NCI-H2227 (cell line): ENCODE data around the gene SCAPER.
"Not testable (repeated sequence)": the region's sequence is repeated elsewhere in the genome, so short reads cannot be mapped to it uniquely, and the experiment has no call there.

Experiments used
- DNase-seq: peaks from one replicate; lab custom pipeline; 2025; ENCODE audit not compliant: unreplicated experiment; lab: John Stamatoyannopoulos, UW

The SCAPER gene

GRCh38 chr15:76577879-76578512 is 327.1 kb downstream of the SCAPER start:
- no peak for DNase-seq

DNA sequence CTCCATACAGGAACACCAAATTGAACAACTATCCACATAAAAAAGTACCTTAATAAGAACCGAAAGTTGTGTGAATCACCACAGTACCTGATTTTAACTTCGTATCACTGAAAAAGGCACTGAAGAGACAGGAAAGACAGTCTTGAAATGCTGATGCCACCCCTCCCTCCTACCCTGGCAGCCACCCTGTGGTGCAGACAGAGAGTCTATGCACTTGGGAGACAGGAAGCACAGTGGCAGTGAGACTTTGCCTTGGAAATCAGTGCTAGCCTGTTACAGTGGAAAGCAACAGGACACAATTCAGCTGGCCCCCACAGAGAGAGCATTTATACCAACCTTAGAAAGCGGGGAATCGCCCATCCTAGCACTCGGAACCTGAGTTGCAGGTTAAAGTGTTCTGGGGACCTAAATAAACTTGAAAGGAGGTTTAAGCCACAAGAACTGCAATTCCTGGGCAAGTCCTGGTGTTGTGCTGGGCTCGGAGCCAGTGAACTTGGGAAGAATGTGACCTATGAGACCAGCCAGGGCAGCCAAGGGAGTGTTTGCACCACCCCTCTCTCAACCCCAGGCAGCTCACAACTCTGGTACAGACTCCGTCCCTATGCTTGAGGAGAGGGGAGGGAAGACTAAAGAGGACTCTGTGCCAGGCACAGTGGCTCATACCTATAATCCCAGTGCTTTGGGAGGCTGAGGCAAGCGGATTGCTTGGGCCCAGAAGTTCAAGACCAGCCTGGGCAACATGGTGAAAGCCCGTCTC is 328.4 kb downstream of the SCAPER start:
- DNase-seq: no peak

DNA sequence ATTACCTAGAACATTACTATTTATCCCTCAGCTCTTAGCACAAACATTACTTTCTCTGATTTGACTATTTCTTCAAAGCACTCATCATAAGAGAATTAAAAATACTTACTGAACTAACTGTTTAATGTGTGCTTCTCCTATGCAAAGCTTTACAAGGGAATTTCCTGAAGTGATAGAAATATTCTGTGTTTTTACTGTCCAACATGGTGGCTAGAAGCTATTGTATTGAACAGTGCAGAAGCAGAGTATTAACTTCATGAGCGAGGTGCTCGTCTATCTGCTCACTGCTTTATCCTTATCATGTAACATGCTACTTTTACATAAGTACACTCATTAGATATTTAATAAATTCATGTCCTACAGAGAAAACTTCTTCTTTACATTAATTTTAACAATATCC is 329.5 kb downstream of the SCAPER start:
- DNase-seq: no peak

DNA sequence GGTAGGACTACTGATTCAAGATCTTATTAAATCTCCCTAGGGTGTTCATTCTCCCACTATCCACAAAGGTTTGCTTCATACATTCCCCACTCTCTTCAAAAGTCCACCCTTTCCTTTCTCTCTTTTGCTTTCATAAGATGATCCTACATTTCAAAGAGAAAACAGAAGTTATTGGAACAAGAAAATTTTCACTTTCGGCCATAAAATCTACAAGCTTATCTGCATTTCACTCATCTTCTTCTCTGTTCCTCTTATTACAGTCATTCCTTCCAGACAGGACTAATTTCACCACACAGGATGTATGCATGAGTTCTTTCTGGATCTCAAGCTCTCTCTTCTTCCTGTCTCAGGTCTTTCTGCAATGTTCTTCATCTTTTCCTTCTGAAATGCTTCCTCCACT is 329.9 kb downstream of the SCAPER start:
- no peak for DNase-seq

GRCh38 chr15:76572983-76573314 is 332.2 kb downstream of the SCAPER start:
- no peak for DNase-seq

- no peak for DNase-seq
Measured at GRCh38 chr15:76566276-76566675, 338.9 kb downstream of the SCAPER start.

DNA sequence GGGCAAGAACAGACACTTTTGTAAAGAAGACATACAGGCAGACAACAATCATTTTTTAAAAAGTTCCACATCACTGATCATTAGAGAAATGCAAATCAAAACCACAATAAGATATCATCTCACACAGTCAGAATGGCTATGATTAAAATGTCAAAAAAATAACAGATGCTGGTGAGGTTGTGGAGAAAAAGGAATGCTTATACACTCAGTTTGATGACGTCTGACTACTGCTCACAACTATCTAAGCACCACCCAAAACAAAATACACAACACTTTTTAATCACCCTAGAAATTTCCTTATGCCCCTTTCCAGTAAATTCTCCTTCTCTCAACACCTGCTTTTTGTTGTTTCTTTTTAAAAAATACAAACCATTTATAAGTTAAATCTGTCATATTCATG is 339.8 kb downstream of the SCAPER start:
- DNase-seq: no peak

DNA sequence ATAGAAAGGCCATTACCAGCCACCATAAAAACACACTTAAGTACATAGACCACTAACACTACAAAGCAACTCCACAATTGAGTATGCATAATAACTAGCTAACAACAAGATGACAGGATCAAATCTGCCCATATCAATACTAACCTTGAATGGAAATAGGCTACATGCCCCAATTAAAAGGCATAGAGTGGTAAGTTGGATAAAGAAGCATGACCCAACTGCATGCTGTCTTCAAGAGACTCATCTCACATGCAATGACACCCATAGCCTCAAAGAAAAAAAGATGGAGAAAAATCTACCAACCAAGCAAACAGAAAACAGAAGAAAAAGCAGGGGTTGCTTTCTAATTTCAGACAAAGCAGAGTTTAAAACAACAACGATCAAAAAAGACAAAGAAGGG is 349.9 kb downstream of the SCAPER start:
- no peak for DNase-seq

DNA sequence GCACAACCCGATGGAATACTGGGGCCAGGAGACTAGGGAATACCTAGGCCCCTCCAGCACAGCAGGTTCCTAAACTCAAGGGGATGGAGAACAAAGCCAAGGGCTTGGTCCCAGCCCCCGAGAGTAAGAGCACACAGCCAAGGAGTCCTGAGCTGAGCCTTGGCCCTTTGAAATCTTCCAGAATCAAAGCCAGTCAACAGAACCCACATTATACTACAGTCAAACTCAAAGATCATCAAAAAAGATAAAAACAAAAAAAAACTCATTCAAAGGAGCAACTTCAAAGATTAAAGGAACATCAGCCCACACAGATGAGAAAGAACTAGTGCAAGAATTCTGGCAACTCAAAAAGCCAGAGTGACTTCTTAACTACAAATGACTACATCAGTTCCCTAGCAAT is 351.6 kb downstream of the SCAPER start:
- DNase-seq: no peak

- DNase-seq: no peak
Measured at GRCh38 chr15:76553102-76553501, 352.0 kb downstream of the SCAPER start.

DNA sequence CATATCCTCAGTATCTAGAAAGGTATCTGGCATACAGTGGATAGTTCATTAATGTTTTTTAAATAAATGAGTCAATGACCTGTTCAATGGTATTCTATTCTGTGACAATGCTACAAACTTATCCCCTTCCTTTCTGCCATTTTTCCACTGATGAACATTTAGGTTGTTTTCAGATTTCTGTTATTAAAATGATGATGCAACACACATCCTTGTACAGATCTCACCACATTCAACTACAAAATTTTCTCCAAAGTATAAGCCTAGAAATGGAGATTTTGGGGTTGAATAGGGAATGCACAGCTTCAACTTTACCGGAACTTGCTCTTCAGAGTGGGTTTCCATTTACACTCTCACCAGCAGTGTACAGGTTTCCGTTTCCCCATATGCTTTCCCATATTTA is 358.3 kb downstream of the SCAPER start:
- DNase-seq: no peak

- no peak for DNase-seq
Measured at GRCh38 chr15:76533995-76534394, 371.1 kb downstream of the SCAPER start.

GRCh38 chr15:76533060-76533820 is 371.9 kb downstream of the SCAPER start:
- no peak for DNase-seq

- no peak for DNase-seq
Measured at GRCh38 chr15:76529911-76530310, 375.2 kb downstream of the SCAPER start.

GRCh38 chr15:76526111-76526510 is 379.0 kb downstream of the SCAPER start:
- DNase-seq: no peak

- DNase-seq: no peak
Measured at GRCh38 chr15:76517910-76518309, 387.2 kb downstream of the SCAPER start.

GRCh38 chr15:76514282-76514681 is 390.9 kb downstream of the SCAPER start:
- DNase-seq: peak; percentile 89

DNA sequence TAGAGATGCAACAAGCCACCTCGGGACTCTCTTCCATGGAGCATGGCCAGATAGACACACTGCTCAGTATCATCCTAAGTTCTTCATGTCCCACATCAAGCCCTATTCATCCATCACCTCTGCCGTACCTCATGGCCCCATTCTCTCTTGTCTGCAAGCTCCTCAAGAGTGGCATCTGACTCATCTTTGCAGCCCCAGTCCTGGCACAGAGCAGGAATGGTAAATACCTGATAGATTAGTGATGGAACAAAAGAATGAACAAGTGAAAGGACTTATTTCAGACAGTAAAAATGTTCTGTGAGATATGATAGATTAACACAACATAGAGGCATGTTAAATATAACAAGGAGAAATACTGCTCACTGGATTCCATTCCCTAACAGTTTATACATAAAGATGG is 392.2 kb downstream of the SCAPER start:
- no peak for DNase-seq

DNA sequence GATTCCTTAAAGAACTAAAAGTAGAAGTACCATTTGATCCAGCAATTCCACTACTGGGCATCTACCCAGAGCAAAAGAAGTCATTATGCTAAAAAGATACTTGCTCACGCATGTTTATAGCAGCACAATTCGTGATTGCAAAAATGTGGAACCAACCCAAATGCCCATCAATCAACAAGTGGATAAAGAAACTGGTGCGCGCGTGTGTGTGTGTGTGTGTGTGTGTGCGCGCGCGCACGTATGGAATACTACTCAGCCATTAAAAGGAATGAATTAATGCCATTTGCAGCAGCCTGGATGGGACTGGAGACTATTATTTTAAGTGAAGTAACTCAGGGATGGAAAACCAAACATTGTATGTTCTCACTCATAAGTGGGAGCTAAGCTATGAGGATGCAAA is 394.5 kb downstream of the SCAPER start:
- DNase-seq: not testable (repeated sequence)

GRCh38 chr15:76503804-76504203 is 401.3 kb downstream of the SCAPER start:
- DNase-seq: no peak

- no peak for DNase-seq
Measured at GRCh38 chr15:76503121-76503520, 402.0 kb downstream of the SCAPER start.

DNA sequence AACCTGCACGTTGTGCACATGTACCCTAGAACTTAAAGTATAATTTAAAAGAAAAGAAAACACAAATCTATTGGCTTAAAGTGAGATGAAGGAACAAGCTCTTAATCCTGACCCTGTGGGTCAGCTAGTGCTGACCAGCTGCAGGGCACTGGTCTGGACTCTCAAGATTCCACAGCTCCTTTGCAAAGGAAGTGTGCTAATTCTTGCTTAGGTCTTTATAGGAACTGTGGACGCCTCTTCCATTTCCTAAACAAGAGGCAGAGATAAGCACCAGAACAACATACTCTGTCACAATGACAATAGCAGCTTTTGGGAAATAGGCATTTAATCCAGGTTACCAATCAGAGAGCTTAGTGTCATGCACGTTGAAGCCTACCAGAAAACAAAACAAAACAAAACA is 402.5 kb downstream of the SCAPER start:
- no peak for DNase-seq
